DOHH2 (cell line): ENCODE data around the gene AKNA.
A peak's percentile ranks its signal among the peaks of the same experiment; 100 is the strongest.

Source experiments
- H3F3A ChIP-seq: fragments of 200-600 bp; sonication (generic), shearing (Covaris generic); 2 replicates; pipeline ENCODE4 v1.6.0; 2016; ENCODE audit warnings: antibody characterized with exemption, mild to moderate bottlenecking; ENCODE audit not compliant: control insufficient read depth, insufficient read depth
- H3K27ac ChIP-seq: fragments of 200-600 bp; sonication (generic); 2 replicates; pipeline ENCODE4 v1.5.1; 2014; ENCODE audit warnings: low read depth, mild to moderate bottlenecking, low read length, moderate library complexity
- H3K27me3 ChIP-seq: fragments of 200-600 bp; sonication (generic); 2 replicates; pipeline ENCODE4 v1.6.1; 2014; ENCODE audit warnings: mild to moderate bottlenecking, low read length, mixed read lengths; ENCODE audit not compliant: control insufficient read depth
- H3K36me3 ChIP-seq: fragments of 200-600 bp; sonication (generic); 2 replicates; pipeline ENCODE4 v1.6.1; 2014; ENCODE audit warnings: mild to moderate bottlenecking, low read length, moderate library complexity, mixed read lengths; ENCODE audit not compliant: control insufficient read depth
- H3K4me1 ChIP-seq: fragments of 200-600 bp; sonication (generic); 2 replicates; pipeline ENCODE4 v1.6.1; 2014; ENCODE audit warnings: mild to moderate bottlenecking, low read length, mixed read lengths; ENCODE audit not compliant: control insufficient read depth
- H3K4me2 ChIP-seq: fragments of 200-600 bp; sonication (generic); 2 replicates; pipeline ENCODE4 v1.6.0; 2014; ENCODE audit warnings: mild to moderate bottlenecking, low read length, moderate library complexity
- H3K4me3 ChIP-seq: fragments of 200-600 bp; sonication (generic); 2 replicates; pipeline ENCODE4 v1.5.1; 2014; ENCODE audit warnings: mild to moderate bottlenecking, low read length, mixed read lengths
- H3K79me2 ChIP-seq: fragments of 200-600 bp; sonication (generic); 2 replicates; pipeline ENCODE4 v1.6.1; 2014; ENCODE audit warnings: mild to moderate bottlenecking, low read length, mixed read lengths; ENCODE audit not compliant: control insufficient read depth
- H3K9me2 ChIP-seq: fragments of 200-600 bp; sonication (generic); replicated peaks from 2 replicates; pipeline ENCODE4 v1.6.1; 2014; ENCODE audit warnings: mild to moderate bottlenecking, low read length, mixed read lengths; ENCODE audit not compliant: control insufficient read depth
- H3K9me3 ChIP-seq: fragments of 200-600 bp; sonication (generic); 2 replicates; pipeline ENCODE4 v1.6.1; 2014; ENCODE audit warnings: antibody characterized with exemption, low read length, mixed read lengths; ENCODE audit not compliant: control insufficient read depth, insufficient read depth
- H4K20me1 ChIP-seq: fragments of 200-600 bp; sonication (generic); 2 replicates; pipeline ENCODE4 v1.6.0; 2014; ENCODE audit warnings: low read depth, mild to moderate bottlenecking, antibody characterized with exemption, low read length, moderate library complexity; ENCODE audit not compliant: control insufficient read depth, insufficient read depth
- EZH2phosphoT487 ChIP-seq: fragments of 200-600 bp; sonication (generic); IDR thresholded peaks from 2 replicates; pipeline ENCODE4 v1.6.1; 2017; ENCODE audit warnings: borderline replicate concordance, mild to moderate bottlenecking, antibody characterized with exemption, low read length, moderate library complexity, mixed read lengths
- TF ChIP-seq, protein P1 (sequence below): fragments of 200-600 bp; sonication (generic); IDR thresholded peaks from one replicate; pipeline ENCODE4 v1.5.1; 2014; ENCODE audit warnings: antibody characterized with exemption, mild to moderate bottlenecking, low read depth, low read length; ENCODE audit not compliant: poor library complexity, severe bottlenecking

Gene AKNA

GRCh38 chr9:114341991-114342390 lies 45.8 kb downstream of the AKNA start:
- Histone ChIP-seq H3K27me3 (no peaks in the 10 kb centered on the region), H3K9me2 (no peaks in the 10 kb centered on the region), H3K4me1 (no peaks in the 10 kb centered on the region), H3K4me3 (no peak overlapping the region), H4K20me1 (no peaks in the 10 kb centered on the region), H3F3A (peaks cover 15% of the 10 kb centered on the region), H3K9me3 (no peaks in the 10 kb centered on the region), H3K36me3 (peaks cover 97% of the 10 kb centered on the region), H3K79me2 (0 out of 2 replicates have a peak, but pooled peaks cover 3% of the 10 kb centered on the region), H3K4me2 (no peak overlapping the region), H3K27ac (no peak overlapping the region)
- TF ChIP-seq, protein P1, sequence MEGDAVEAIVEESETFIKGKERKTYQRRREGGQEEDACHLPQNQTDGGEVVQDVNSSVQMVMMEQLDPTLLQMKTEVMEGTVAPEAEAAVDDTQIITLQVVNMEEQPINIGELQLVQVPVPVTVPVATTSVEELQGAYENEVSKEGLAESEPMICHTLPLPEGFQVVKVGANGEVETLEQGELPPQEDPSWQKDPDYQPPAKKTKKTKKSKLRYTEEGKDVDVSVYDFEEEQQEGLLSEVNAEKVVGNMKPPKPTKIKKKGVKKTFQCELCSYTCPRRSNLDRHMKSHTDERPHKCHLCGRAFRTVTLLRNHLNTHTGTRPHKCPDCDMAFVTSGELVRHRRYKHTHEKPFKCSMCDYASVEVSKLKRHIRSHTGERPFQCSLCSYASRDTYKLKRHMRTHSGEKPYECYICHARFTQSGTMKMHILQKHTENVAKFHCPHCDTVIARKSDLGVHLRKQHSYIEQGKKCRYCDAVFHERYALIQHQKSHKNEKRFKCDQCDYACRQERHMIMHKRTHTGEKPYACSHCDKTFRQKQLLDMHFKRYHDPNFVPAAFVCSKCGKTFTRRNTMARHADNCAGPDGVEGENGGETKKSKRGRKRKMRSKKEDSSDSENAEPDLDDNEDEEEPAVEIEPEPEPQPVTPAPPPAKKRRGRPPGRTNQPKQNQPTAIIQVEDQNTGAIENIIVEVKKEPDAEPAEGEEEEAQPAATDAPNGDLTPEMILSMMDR: no peak
- no peak for TF ChIP-seq EZH2phosphoT487

DNA sequence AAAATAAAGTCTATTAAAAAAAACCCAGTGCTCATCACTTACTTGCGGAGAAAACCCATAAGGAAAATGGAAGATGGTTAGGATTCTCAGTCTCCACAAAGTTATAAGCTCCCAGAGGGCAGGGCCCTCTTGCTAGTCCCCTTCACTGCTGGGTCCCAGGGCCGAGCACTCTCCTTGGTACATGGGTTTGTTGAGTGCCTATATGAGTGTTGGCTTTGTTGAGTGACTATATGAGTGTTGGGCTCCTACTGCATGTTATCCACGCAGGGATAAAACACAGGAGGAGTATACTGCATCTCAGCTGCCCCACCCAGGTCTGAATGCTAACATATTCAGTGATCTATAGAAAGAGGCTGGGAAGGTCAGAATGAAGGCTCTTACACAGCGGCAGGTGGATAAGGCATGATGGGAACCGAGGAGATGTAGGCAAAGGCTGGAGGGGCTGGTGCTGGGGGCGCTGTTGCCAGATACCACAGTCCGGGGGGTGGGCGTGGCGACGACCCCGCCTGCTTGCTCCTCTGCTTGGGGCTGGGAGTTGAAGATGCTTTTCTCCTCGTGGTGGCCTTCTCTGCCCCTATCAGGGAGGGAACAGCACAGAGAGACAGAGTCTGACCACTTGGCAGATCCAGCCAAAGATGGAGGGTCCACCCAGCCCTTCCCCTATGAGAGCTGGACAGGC lies 46.5 kb downstream of the AKNA start:
- 0 out of 2 replicates have a peak, but pooled peaks cover 3% of the 10 kb centered on the region for H3K79me2 ChIP-seq
- no peaks in the 10 kb centered on the region for H3K27me3 ChIP-seq
- TF ChIP-seq EZH2phosphoT487: no peak
- TF ChIP-seq, protein P1: no peak
- H3K36me3 ChIP-seq: peaks cover 96% of the 10 kb centered on the region
- no peaks in the 10 kb centered on the region for H3K9me2 ChIP-seq
- no peak overlapping the region for H3K27ac ChIP-seq
- H3K4me3 ChIP-seq: no peak overlapping the region
- H3K4me1 ChIP-seq: no peaks in the 10 kb centered on the region
- no peaks in the 10 kb centered on the region for H4K20me1 ChIP-seq
- H3F3A ChIP-seq: peaks cover 15% of the 10 kb centered on the region
- H3K9me3 ChIP-seq: no peaks in the 10 kb centered on the region
- H3K4me2 ChIP-seq: no peak overlapping the region

DNA sequence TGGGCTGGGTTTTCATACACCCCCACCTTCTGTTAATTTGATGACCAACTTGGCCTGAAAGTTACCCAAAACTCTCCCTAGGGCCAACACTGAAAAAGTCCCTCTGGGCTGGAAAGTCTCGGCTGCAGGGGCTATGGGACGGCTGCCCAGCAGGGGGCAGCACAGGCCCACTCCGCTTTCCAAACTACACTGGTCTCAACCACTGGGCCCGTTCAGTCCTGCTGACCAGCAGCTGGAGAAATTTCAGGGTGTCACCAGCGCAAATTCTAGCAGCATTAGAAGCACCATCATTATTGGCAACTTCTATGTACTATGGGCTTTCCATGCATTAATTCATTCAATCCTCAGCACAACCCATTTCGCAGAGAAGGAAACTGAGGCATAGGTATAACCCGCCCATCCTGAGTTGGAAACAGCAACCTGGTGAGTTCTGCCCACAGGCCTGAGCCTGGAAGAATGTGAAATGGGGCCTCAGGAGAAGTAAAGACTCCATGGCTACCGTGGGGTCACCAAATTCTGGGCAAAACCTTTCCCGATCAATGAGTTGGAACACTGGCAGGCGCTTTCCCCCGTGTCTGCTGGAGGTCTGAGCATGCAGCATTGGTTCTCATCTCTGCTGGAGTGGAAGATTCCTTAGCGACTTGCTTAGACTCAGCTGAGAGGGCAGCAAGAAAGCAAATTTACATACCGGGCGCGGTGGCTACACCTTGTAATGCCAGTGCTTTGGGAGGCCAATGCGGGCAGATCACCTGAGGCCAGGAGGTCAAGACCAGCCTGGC lies 48.5 kb downstream of the AKNA start:
- no peak overlapping the region for H3K27ac ChIP-seq

More for the DNA sequence above, 48.5 kb downstream of the AKNA start:
- no peaks in the 10 kb centered on the region for H3K4me1 ChIP-seq
- peaks cover 98% of the 10 kb centered on the region for H3K36me3 ChIP-seq
- H4K20me1 ChIP-seq: no peaks in the 10 kb centered on the region
- H3K4me2 ChIP-seq: no peak overlapping the region
- peaks cover 22% of the 10 kb centered on the region for H3F3A ChIP-seq
- peaks cover 5% of the 10 kb centered on the region; the same call in 1 of the 2 replicates for H3K9me3 ChIP-seq
- H3K79me2 ChIP-seq: 0 out of 2 replicates have a peak, but pooled peaks cover 3% of the 10 kb centered on the region
- TF ChIP-seq, protein P1: peak; percentile 95
- TF ChIP-seq EZH2phosphoT487: no peak
- no peak overlapping the region for H3K4me3 ChIP-seq
- no peaks in the 10 kb centered on the region for H3K9me2 ChIP-seq
- no peaks in the 10 kb centered on the region for H3K27me3 ChIP-seq
